ENCODE measurements around the gene PCNA.

- TF ChIP-seq POLR2A (IDR thresholded peaks at IDR 0.05; ENCODE audit: low read depth): no peak
- no peak for TF ChIP-seq CTCF (IDR thresholded peaks at IDR 0.05)
- TF ChIP-seq EP300 (IDR thresholded peaks at IDR 0.05): no peak
- no peak for TF ChIP-seq POLR2AphosphoS5 (IDR thresholded peaks at IDR 0.05)
These were observed 50.5 kb downstream of the PCNA start for GRCh38 chr20:5069141-5069806.

All from esophagus muscularis mucosa (tissue), 4 donors.